MM.1S (cell line): ENCODE data around the gene C13orf46.

Experiments used
- CTCF ChIP-seq: fragments of 300-600 bp; sonication (generic); IDR thresholded peaks from 2 replicates; pipeline ENCODE4 v1.5.1; 2016; ENCODE audit warnings: antibody characterized with exemption, low read length, mixed read lengths
- EZH2 ChIP-seq: fragments of 300-600 bp; sonication (generic); optimal IDR thresholded peaks from 2 replicates; pipeline ENCODE3; 2017; ENCODE audit warnings: low read depth, mild to moderate bottlenecking, antibody characterized with exemption, low read length, mixed read lengths

DNA sequence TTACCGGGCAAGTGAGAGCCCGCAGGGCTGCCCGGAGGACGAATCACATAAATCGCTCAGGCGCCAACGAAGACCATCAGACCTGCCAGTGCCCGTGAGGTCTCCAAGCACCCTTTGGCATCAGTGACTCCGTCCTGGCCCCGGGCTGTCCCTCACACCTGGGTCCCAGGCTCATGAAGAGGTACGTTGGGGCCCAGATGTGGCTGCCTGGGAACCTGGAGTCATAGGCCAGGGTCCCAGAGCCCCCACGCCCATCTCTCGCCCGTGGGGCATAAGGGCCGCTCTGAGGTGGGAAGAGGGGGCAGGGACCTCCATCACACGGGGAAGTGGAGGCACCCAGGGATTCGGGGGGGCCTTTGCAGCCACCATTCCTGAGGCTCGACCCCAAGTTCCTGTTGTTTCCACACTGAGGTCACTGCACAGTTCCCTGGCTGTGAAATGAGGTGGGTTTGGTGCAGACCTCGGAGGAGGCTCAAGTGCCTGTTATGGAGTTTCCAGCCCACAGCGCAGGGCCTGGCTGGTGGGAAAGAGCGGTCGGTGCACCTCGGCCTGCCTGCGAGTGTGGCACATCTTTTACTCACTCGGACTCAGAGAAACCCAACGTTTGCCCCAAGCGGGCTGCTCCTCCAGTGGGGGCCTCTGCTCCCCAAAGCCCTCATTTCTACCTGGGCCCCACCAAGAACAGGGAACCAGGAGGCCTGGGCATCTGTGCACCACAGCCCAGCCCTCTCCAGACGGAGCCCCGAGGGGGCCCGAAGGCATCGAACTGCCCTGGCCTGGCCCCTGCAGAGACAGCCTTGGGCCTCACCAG, 35.9 kb upstream of the C13orf46 start:
- no peak for TF ChIP-seq EZH2
- TF ChIP-seq CTCF, result no peak
